ENCODE measurements around the gene MED20. TPM values are rescaled to one million over a fixed set of nuclear protein-coding genes. Genes with fewer than 3 reads are reported as not detected.

MED20 gene
- total RNA-seq, 1 experiment from 2014 or later: 31.8 TPM

GRCh38 chr6:41878246-41878645, 42.7 kb downstream of the MED20 start:
- intact Hi-C loops (cut with micrococcal nuclease; ENCODE audit: unreplicated experiment): no loop called here
- ChIA-PET POLR2A (ENCODE audit: low non-redundant PET) (no interaction called here), CTCF (no interaction called here)
- TF ChIP-seq EZH2 (IDR thresholded peaks at IDR 0.05; ENCODE audit: borderline replicate concordance, low read depth, low read length, poor library complexity, severe bottlenecking): no peak
- TF ChIP-seq, protein P1, sequence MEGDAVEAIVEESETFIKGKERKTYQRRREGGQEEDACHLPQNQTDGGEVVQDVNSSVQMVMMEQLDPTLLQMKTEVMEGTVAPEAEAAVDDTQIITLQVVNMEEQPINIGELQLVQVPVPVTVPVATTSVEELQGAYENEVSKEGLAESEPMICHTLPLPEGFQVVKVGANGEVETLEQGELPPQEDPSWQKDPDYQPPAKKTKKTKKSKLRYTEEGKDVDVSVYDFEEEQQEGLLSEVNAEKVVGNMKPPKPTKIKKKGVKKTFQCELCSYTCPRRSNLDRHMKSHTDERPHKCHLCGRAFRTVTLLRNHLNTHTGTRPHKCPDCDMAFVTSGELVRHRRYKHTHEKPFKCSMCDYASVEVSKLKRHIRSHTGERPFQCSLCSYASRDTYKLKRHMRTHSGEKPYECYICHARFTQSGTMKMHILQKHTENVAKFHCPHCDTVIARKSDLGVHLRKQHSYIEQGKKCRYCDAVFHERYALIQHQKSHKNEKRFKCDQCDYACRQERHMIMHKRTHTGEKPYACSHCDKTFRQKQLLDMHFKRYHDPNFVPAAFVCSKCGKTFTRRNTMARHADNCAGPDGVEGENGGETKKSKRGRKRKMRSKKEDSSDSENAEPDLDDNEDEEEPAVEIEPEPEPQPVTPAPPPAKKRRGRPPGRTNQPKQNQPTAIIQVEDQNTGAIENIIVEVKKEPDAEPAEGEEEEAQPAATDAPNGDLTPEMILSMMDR (conservative IDR thresholded peaks at IDR 0.05; ENCODE audit: low read depth, low read length): no peak
- Histone ChIP-seq H3K9me3 (ENCODE audit: low read depth, low read length, poor library complexity, severe bottlenecking) (no peaks in the 10 kb centered on the region), H3K27ac (ENCODE audit: low read depth, low read length, poor library complexity, severe bottlenecking) (no peak overlapping the region), H3K36me3 (ENCODE audit: insufficient read depth, low read length, poor library complexity, severe bottlenecking) (no peaks in the 10 kb centered on the region), H3K4me3 (ENCODE audit: low read depth, low read length, poor library complexity, severe bottlenecking) (no peak overlapping the region), H3K4me1 (ENCODE audit: insufficient read depth, low read length, poor library complexity, severe bottlenecking) (no peaks in the 10 kb centered on the region), H3K27me3 (replicated peaks; ENCODE audit: insufficient read depth, low read depth, low read length, poor library complexity) (no peaks in the 10 kb centered on the region)
- DNase-seq (ENCODE audit: low spot score): no peak
- BruUV-seq (replicated peaks): no TSS peak

DNA sequence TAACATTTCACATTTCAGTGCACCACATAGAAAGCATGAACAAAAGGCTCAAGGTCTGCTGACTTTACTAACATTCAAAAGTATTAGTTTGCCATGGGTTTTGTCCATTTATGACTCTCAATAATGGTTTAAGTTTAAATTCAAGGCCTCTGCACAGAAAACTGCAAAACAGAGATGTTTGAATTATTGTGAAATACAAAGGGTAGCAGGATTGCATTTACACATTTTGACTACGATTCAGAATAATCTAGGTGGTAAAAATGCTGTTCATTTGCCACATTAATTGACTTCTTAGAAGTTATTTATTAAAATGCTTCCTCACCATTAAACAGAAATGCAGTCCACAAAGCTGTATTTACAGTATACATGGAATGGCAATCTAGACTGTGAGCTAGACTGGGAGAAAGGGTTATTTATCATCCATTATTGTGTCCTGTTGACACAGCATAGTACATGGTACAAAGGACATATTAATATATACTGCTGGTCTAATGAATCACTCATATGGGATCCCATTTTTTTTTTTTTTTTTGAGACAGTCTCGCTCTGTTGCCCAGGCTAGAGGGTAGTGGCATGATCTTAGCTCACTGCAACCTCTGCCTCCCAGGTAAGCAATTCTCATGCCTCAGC, 43.8 kb downstream of the MED20 start:
- no peak overlapping the region for H3K4me3 ChIP-seq (ENCODE audit: low read depth, low read length, poor library complexity, severe bottlenecking)
- ChIA-PET POLR2A (ENCODE audit: low non-redundant PET) (no interaction called here), CTCF (no interaction called here)

GRCh38 chr6:41874741-41875140, 46.2 kb downstream of the MED20 start:
- BruUV-seq (replicated peaks): no TSS peak
- no peak overlapping the region for H3K4me3 ChIP-seq (ENCODE audit: low read depth, low read length, poor library complexity, severe bottlenecking)
- H3K9me3 ChIP-seq (ENCODE audit: low read depth, low read length, poor library complexity, severe bottlenecking): no peaks in the 10 kb centered on the region
- no peak for DNase-seq (ENCODE audit: low spot score)
- H3K27ac ChIP-seq (ENCODE audit: low read depth, low read length, poor library complexity, severe bottlenecking): no peak overlapping the region
- TF ChIP-seq, protein P1 (conservative IDR thresholded peaks at IDR 0.05; ENCODE audit: low read depth, low read length): no peak
- no peak for TF ChIP-seq EZH2 (IDR thresholded peaks at IDR 0.05; ENCODE audit: borderline replicate concordance, low read depth, low read length, poor library complexity, severe bottlenecking)
- no peaks in the 10 kb centered on the region for H3K4me1 ChIP-seq (ENCODE audit: insufficient read depth, low read length, poor library complexity, severe bottlenecking)
- ChIA-PET POLR2A (ENCODE audit: low non-redundant PET) (interaction anchor here (0.7 kb wide), 1 partner anchor 33 kb away, joined by 3 read pairs; no protein-coding TSS in a partner anchor), CTCF (no interaction called here)
- H3K27me3 ChIP-seq (replicated peaks; ENCODE audit: insufficient read depth, low read depth, low read length, poor library complexity): no peaks in the 10 kb centered on the region
- intact Hi-C loops (cut with micrococcal nuclease; ENCODE audit: unreplicated experiment): no loop called here
- no peaks in the 10 kb centered on the region for H3K36me3 ChIP-seq (ENCODE audit: insufficient read depth, low read length, poor library complexity, severe bottlenecking)

More for the DNA sequence above, 43.8 kb downstream of the MED20 start:
- Histone ChIP-seq H3K27me3 (replicated peaks; ENCODE audit: insufficient read depth, low read depth, low read length, poor library complexity) (no peaks in the 10 kb centered on the region), H3K27ac (ENCODE audit: low read depth, low read length, poor library complexity, severe bottlenecking) (no peak overlapping the region), H3K9me3 (ENCODE audit: low read depth, low read length, poor library complexity, severe bottlenecking) (no peaks in the 10 kb centered on the region), H3K4me1 (ENCODE audit: insufficient read depth, low read length, poor library complexity, severe bottlenecking) (no peaks in the 10 kb centered on the region), H3K36me3 (ENCODE audit: insufficient read depth, low read length, poor library complexity, severe bottlenecking) (no peaks in the 10 kb centered on the region)
- no TSS peak for BruUV-seq (replicated peaks)
- TF ChIP-seq EZH2 (IDR thresholded peaks at IDR 0.05; ENCODE audit: borderline replicate concordance, low read depth, low read length, poor library complexity, severe bottlenecking): no peak
- TF ChIP-seq, protein P1 (conservative IDR thresholded peaks at IDR 0.05; ENCODE audit: low read depth, low read length): no peak
- intact Hi-C loops (cut with micrococcal nuclease; ENCODE audit: unreplicated experiment): no loop called here
- DNase-seq (ENCODE audit: low spot score): no peak

Measured in A673 (cell line).